SK-N-SH treated with all-trans-retinoic acid at 6 μM for 48 hours (cell line): ENCODE data around the gene AHRR.

Experiments used
- ATAC-seq: fragments of 200-7000 bp; cut with Tn5 transposase; 3 replicates; pipeline ENCODE4 v1.9.1; 2020; ENCODE audit warnings: mild to moderate bottlenecking, moderate library complexity
- ARNTL ChIP-seq: fragments of 450-650 bp; formaldehyde crosslinking; IDR thresholded peaks from 2 replicates; pipeline ENCODE4 v1.5.0; 2020; ENCODE audit warnings: low read depth, mild to moderate bottlenecking, moderate library complexity, borderline replicate concordance
- BACH2 ChIP-seq: fragments of 250-450 bp; sonication (Bioruptor Pico); IDR thresholded peaks from 2 replicates; pipeline ENCODE4 v1.9.0; 2021; ENCODE audit warnings: mild to moderate bottlenecking, borderline replicate concordance
- CSDC2 ChIP-seq: fragments of 250-450 bp; sonication (Bioruptor Pico); IDR thresholded peaks from 2 replicates; pipeline ENCODE4 v1.5.0; 2020; ENCODE audit warnings: mild to moderate bottlenecking, moderate library complexity
- GLIS3 ChIP-seq: fragments of 250-450 bp; sonication (Bioruptor Pico); IDR thresholded peaks from 2 replicates; pipeline ENCODE4 v1.5.0; 2020; ENCODE audit warnings: mild to moderate bottlenecking, moderate library complexity
- ISL1 ChIP-seq: fragments of 250-450 bp; sonication (Bioruptor Pico); IDR thresholded peaks from 2 replicates; pipeline ENCODE4 v2.1.2; 2022; ENCODE audit warnings: mild to moderate bottlenecking, moderate library complexity
- OSR1 ChIP-seq: fragments of 250-450 bp; sonication (Bioruptor Pico); IDR thresholded peaks from 2 replicates; pipeline ENCODE4 v1.8.0; 2022; ENCODE audit warnings: moderate library complexity, mild to moderate bottlenecking, inconsistent platforms
- RARB ChIP-seq: fragments of 250-450 bp; sonication (Bioruptor Pico); IDR thresholded peaks from 2 replicates; pipeline ENCODE4 v1.8.0; 2021; ENCODE audit warnings: mild to moderate bottlenecking, moderate library complexity
- TCF4 ChIP-seq: fragments of 250-450 bp; sonication (Bioruptor Pico); IDR thresholded peaks from 2 replicates; pipeline ENCODE4 v1.8.0; 2021; ENCODE audit warnings: mild to moderate bottlenecking, moderate library complexity, borderline replicate concordance
- TOX ChIP-seq: fragments of 250-450 bp; sonication (Bioruptor Pico); IDR thresholded peaks from 2 replicates; pipeline ENCODE4 v1.8.0; 2021; ENCODE audit warnings: mild to moderate bottlenecking, moderate library complexity, borderline replicate concordance
- ZC3H10 ChIP-seq: fragments of 250-450 bp; sonication (Bioruptor Pico); IDR thresholded peaks from 2 replicates; pipeline ENCODE4 v1.5.1; 2021; ENCODE audit warnings: mild to moderate bottlenecking, moderate library complexity
- ZFP3 ChIP-seq: fragments of 250-450 bp; sonication (Bioruptor Pico); IDR thresholded peaks from 2 replicates; pipeline ENCODE4 v1.5.0; 2020; ENCODE audit warnings: mild to moderate bottlenecking, moderate library complexity
- ZFP30 ChIP-seq: fragments of 450-650 bp; formaldehyde crosslinking; IDR thresholded peaks from 2 replicates; pipeline ENCODE4 v1.5.0; 2022; ENCODE audit warnings: mild to moderate bottlenecking, moderate library complexity
- ZNF565 ChIP-seq: fragments of 450-650 bp; formaldehyde crosslinking; conservative IDR thresholded peaks from 2 replicates; pipeline ENCODE4 v1.5.0; 2020; ENCODE audit warnings: low read depth, mild to moderate bottlenecking, moderate library complexity
- ZNF70 ChIP-seq: fragments of 450-650 bp; formaldehyde crosslinking; IDR thresholded peaks from 2 replicates; pipeline ENCODE4 v1.5.0; 2020; ENCODE audit warnings: mild to moderate bottlenecking, moderate library complexity
- TF ChIP-seq, protein P1 (sequence below): fragments of 250-450 bp; sonication (Bioruptor Pico); IDR thresholded peaks from 2 replicates; pipeline ENCODE4 v1.8.0; 2021; ENCODE audit warnings: low read depth, mild to moderate bottlenecking, moderate library complexity, borderline replicate concordance
- TF ChIP-seq, protein P2 (sequence below): fragments of 250-450 bp; sonication (Bioruptor Pico); IDR thresholded peaks from 2 replicates; pipeline ENCODE4 v1.8.0; 2020; ENCODE audit warnings: mild to moderate bottlenecking, moderate library complexity, borderline replicate concordance
- TF ChIP-seq, protein P3 (sequence below): fragments of 250-450 bp; sonication (Bioruptor Pico); IDR thresholded peaks from 2 replicates; pipeline ENCODE4 v1.5.1; 2021; ENCODE audit warnings: mild to moderate bottlenecking, moderate library complexity
- TF ChIP-seq, protein P4 (sequence below): fragments of 250-450 bp; sonication (Bioruptor Pico); IDR thresholded peaks from 2 replicates; pipeline ENCODE4 v1.5.1; 2020; ENCODE audit warnings: low read depth, mild to moderate bottlenecking, moderate library complexity

The AHRR gene

DNA sequence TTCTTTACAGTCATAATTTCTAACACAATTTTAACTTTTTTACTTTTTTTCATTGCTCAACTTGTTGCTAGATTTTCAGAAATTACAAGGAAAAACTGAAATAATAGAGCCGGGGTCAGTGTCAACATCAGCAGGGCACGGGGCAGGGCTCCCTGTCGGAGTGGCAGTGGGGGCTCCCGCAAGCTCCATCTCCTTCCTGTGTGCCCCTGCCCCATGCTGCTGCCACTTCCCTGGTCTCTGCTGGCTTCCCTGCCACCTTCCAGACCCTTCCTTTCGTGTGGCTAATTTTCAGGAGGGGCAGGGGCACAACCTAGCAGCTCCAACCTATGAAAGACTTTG is 120.5 kb downstream of the AHRR start (continued):
- TF ChIP-seq ZC3H10 (CRISPR knock-in tag) (no peak), ZFP30 (CRISPR knock-in tag) (no peak), RARB (CRISPR knock-in tag) (no peak), TCF4 (CRISPR knock-in tag) (no peak)
- TF ChIP-seq, protein P1, sequence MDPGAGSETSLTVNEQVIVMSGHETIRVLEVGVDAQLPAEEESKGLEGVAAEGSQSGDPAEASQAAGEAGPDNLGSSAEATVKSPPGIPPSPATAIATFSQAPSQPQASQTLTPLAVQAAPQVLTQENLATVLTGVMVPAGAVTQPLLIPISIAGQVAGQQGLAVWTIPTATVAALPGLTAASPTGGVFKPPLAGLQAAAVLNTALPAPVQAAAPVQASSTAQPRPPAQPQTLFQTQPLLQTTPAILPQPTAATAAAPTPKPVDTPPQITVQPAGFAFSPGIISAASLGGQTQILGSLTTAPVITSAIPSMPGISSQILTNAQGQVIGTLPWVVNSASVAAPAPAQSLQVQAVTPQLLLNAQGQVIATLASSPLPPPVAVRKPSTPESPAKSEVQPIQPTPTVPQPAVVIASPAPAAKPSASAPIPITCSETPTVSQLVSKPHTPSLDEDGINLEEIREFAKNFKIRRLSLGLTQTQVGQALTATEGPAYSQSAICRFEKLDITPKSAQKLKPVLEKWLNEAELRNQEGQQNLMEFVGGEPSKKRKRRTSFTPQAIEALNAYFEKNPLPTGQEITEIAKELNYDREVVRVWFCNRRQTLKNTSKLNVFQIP (CRISPR knock-in tag), result no peak

DNA sequence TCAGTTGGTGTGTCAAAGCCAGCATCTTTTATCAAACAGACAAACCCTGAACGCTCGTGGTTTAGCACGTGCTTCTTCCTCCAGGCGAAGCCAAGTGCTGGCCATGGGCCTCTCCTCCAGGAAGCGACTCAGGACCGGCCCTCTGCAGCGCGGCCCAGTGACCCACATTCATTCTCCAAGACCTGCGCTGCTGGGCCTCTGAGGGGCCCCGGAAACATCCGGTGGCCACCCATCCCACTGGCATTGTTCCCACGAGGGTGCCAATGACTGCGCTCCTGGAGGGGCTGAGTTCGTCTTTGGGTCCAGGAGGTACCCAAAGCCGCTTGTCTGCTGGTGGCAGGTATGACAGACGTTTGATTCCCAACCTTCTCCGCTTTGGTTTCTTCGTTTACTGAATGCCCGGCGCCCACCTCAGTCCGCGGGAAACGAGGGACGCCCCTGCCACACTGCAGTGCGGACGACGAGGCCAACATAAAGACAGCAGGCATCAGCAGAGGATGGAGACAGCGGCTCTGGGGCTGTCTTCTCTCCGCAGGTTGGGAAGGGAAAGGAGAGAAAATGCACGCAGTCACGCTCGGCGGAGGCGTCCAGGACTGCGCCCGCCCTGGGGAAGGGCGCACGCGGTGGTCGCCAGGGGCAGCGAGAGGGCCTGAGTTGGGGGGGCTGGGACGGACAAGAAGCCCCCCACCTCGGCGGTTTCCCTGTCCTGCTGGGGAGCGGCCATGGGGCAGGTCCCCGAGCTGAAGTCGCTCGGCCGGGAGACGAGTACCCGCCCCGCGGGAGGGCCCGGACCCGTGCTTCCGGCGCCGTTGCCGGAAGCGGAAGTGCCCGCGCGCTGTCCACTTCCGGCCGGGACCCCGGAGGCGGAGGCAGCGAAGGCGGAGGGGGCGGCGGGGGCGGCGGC is 121.1 kb downstream of the AHRR start, which contains the start of gene EXOC3:
Gene EXOC3, plus strand, starts transcription at position 842 of the 904 bp plus-strand sequence. CDS start 3,030 bp downstream, outside the sequence.
- no peak for TF ChIP-seq CSDC2 (CRISPR knock-in tag)
- TF ChIP-seq, protein P2, sequence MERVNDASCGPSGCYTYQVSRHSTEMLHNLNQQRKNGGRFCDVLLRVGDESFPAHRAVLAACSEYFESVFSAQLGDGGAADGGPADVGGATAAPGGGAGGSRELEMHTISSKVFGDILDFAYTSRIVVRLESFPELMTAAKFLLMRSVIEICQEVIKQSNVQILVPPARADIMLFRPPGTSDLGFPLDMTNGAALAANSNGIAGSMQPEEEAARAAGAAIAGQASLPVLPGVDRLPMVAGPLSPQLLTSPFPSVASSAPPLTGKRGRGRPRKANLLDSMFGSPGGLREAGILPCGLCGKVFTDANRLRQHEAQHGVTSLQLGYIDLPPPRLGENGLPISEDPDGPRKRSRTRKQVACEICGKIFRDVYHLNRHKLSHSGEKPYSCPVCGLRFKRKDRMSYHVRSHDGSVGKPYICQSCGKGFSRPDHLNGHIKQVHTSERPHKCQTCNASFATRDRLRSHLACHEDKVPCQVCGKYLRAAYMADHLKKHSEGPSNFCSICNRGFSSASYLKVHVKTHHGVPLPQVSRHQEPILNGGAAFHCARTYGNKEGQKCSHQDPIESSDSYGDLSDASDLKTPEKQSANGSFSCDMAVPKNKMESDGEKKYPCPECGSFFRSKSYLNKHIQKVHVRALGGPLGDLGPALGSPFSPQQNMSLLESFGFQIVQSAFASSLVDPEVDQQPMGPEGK, result no peak
- TF ChIP-seq GLIS3, result no peak
- TF ChIP-seq ZNF565 (CRISPR knock-in tag), result no peak
- no peak for TF ChIP-seq ARNTL (CRISPR knock-in tag)
- TF ChIP-seq, protein P3, sequence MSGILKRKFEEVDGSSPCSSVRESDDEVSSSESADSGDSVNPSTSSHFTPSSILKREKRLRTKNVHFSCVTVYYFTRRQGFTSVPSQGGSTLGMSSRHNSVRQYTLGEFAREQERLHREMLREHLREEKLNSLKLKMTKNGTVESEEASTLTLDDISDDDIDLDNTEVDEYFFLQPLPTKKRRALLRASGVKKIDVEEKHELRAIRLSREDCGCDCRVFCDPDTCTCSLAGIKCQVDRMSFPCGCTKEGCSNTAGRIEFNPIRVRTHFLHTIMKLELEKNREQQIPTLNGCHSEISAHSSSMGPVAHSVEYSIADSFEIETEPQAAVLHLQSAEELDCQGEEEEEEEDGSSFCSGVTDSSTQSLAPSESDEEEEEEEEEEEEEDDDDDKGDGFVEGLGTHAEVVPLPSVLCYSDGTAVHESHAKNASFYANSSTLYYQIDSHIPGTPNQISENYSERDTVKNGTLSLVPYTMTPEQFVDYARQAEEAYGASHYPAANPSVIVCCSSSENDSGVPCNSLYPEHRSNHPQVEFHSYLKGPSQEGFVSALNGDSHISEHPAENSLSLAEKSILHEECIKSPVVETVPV (CRISPR knock-in tag), result no peak
- no peak for TF ChIP-seq RARB (CRISPR knock-in tag)
- TF ChIP-seq, protein P1 (CRISPR knock-in tag), result no peak
- TF ChIP-seq OSR1 (CRISPR knock-in tag), result no peak
- TF ChIP-seq ISL1 (CRISPR knock-in tag), result no peak
- TF ChIP-seq, protein P4, sequence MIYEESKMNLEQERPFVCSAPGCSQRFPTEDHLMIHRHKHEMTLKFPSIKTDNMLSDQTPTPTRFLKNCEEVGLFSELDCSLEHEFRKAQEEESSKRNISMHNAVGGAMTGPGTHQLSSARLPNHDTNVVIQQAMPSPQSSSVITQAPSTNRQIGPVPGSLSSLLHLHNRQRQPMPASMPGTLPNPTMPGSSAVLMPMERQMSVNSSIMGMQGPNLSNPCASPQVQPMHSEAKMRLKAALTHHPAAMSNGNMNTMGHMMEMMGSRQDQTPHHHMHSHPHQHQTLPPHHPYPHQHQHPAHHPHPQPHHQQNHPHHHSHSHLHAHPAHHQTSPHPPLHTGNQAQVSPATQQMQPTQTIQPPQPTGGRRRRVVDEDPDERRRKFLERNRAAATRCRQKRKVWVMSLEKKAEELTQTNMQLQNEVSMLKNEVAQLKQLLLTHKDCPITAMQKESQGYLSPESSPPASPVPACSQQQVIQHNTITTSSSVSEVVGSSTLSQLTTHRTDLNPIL (CRISPR knock-in tag), result no peak
- TF ChIP-seq ZFP3, result no peak
- ATAC-seq, result peak; percentile 95

DNA sequence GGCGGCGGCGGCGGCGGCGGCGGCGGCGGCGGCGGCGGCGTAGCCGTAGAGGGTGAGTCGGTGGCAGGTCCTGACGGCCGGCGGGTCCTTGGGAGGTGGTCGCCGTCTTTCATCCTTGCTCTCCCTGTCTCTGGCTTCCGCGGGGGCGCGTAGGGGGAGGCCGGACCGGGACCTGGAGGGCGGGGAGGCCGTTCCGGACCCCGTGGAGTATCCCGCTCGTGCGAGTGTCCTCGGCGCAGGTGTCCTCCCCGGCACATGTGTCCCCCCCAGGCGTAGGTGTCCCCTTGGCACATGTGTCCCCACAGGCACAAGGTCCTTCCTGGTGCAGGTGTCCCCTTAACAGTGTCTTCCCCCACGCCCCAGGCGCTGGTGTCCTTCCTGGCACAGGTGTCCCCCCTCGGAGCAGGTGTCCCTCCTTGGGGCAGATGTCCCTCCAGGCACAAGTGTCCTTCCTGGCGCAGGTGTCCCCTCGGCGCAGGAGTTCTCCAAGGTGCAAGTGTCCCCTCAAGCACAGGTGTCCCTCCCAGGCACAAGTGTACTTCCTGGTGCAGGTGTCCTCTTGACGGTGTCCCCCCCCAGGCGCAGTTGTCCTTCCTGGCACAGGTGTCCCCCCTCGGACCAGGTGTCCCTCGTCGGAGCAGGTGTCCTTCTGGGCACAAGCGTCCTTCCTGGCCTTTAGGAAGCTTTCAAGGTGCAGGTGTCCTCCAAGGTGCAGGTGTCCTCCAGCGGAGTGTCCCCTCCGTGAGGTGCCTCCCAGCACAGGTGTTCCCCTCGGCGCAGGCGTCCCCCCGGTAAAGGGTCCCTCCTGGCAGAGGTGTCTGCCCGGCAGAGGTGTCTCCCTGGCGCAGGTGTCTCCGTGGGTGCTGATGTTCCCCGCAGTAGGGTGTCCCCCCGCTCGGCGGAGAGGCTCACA is 122.0 kb downstream of the AHRR start:
- ATAC-seq, result peak; percentile 29

More for the DNA sequence above, 122.0 kb downstream of the AHRR start:
- TF ChIP-seq BACH2 (CRISPR knock-in tag) (no peak), TOX (CRISPR knock-in tag) (no peak), TCF4 (CRISPR knock-in tag) (no peak), ZFP30 (CRISPR knock-in tag) (no peak), ZNF70 (CRISPR knock-in tag) (no peak), CSDC2 (CRISPR knock-in tag) (no peak)
- TF ChIP-seq, protein P4 (CRISPR knock-in tag), result no peak
- TF ChIP-seq, all 23 proteins: peak for 0
